ENCODE results near the gene GCK.

Gene GCK

DNA sequence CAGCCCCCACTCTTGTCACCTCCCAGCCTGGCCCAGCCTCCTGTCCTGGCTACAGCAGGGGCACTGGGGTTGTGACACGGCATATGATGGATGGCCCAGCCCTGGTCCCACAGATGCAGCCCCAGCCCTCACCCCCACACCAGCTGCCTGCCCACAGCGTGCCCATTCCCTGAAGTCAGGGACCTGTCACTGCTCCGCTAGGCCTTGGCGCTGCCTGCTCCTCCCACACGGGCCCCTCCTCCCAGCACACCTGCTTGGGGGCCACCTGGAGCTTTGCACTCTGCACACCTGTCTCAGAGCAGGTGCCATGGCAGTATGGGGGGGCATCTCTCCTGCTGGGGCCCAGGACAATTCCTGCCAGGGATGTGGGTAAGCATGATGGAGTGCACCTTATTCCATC, 3.5 kb downstream of the GCK start:
- Histone ChIP-seq H3K27me3 (ENCODE audit: low read length) (0 out of 2 replicates have a peak, but pooled peaks cover 5% of the 10 kb centered on the region), H3K36me3 (ENCODE audit: low read length) (no peaks in the 10 kb centered on the region), H3K9me3 (ENCODE audit: insufficient read depth, low read length) (peaks cover 18% of the 10 kb centered on the region; the same call in 1 of the 2 replicates), H4K20me1 (ENCODE audit: low read depth, low read length) (no peaks in the 10 kb centered on the region), H3K9ac (ENCODE audit: low read length) (no peak overlapping the region), H2AFZ (ENCODE audit: low read depth, low read length, severe bottlenecking) (no peak overlapping the region), H3K9me2 (replicated peaks; ENCODE audit: insufficient read depth, low read length) (no peaks in the 10 kb centered on the region), H3K27ac (ENCODE audit: low read depth, low read length) (no peak overlapping the region), H3K4me2 (ENCODE audit: low read depth, low read length, poor library complexity, severe bottlenecking) (no peak overlapping the region), H3F3A (ENCODE audit: insufficient read depth) (no peaks in the 10 kb centered on the region), H3K4me3 (ENCODE audit: insufficient read depth, low read length, poor library complexity, severe bottlenecking) (no peak overlapping the region), H3K79me2 (ENCODE audit: insufficient read depth, low read length) (no peaks in the 10 kb centered on the region)
- no peak for TF ChIP-seq EZH2phosphoT487 (conservative IDR thresholded peaks at IDR 0.05; ENCODE audit: low read length)
- TF ChIP-seq, protein P1, sequence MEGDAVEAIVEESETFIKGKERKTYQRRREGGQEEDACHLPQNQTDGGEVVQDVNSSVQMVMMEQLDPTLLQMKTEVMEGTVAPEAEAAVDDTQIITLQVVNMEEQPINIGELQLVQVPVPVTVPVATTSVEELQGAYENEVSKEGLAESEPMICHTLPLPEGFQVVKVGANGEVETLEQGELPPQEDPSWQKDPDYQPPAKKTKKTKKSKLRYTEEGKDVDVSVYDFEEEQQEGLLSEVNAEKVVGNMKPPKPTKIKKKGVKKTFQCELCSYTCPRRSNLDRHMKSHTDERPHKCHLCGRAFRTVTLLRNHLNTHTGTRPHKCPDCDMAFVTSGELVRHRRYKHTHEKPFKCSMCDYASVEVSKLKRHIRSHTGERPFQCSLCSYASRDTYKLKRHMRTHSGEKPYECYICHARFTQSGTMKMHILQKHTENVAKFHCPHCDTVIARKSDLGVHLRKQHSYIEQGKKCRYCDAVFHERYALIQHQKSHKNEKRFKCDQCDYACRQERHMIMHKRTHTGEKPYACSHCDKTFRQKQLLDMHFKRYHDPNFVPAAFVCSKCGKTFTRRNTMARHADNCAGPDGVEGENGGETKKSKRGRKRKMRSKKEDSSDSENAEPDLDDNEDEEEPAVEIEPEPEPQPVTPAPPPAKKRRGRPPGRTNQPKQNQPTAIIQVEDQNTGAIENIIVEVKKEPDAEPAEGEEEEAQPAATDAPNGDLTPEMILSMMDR (IDR thresholded peaks at IDR 0.05; ENCODE audit: insufficient read depth, low read length, poor library complexity, severe bottlenecking): no peak

DNA sequence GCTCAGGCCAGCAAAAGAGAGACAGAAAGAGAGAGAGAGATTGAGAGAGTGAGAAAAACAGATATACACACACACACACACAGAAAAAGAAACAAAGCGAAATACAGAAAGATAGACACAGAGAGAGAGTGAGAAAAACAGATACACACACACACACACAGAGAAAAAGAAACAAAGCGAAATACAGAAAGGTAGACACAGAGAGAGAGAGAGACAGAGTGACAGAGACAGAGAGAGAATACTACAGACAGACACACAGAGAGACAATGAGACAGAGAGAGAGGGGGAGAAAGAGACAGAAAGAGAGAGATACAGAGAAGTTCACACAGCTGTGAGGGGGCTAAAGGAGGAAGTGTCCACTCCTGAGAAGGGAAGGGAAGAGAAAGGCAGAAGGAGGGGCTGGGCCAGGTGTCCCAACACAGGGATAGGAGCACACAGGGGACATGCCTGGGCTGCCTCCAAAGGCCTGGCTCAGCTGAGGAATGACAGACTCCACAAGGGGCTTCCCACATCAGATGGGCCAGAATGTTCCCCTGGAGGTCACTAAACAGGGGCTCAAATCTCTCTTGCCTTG, 4.3 kb downstream of the GCK start:
- Histone ChIP-seq H3K27ac (ENCODE audit: low read depth, low read length) (no peak overlapping the region), H2AFZ (ENCODE audit: low read depth, low read length, severe bottlenecking) (no peak overlapping the region), H3K9me3 (ENCODE audit: insufficient read depth, low read length) (peaks cover 18% of the 10 kb centered on the region; the same call in 1 of the 2 replicates), H3K9ac (ENCODE audit: low read length) (no peak overlapping the region), H3K9me2 (replicated peaks; ENCODE audit: insufficient read depth, low read length) (no peaks in the 10 kb centered on the region), H3F3A (ENCODE audit: insufficient read depth) (no peaks in the 10 kb centered on the region), H3K4me2 (ENCODE audit: low read depth, low read length, poor library complexity, severe bottlenecking) (no peak overlapping the region), H3K36me3 (ENCODE audit: low read length) (no peaks in the 10 kb centered on the region), H4K20me1 (ENCODE audit: low read depth, low read length) (no peaks in the 10 kb centered on the region), H3K4me3 (ENCODE audit: insufficient read depth, low read length, poor library complexity, severe bottlenecking) (no peak overlapping the region), H3K79me2 (ENCODE audit: insufficient read depth, low read length) (no peaks in the 10 kb centered on the region), H3K27me3 (ENCODE audit: low read length) (0 out of 2 replicates have a peak, but pooled peaks cover 5% of the 10 kb centered on the region)
- no peak for TF ChIP-seq EZH2phosphoT487 (conservative IDR thresholded peaks at IDR 0.05; ENCODE audit: low read length)
- TF ChIP-seq, protein P1 (IDR thresholded peaks at IDR 0.05; ENCODE audit: insufficient read depth, low read length, poor library complexity, severe bottlenecking): no peak

DNA sequence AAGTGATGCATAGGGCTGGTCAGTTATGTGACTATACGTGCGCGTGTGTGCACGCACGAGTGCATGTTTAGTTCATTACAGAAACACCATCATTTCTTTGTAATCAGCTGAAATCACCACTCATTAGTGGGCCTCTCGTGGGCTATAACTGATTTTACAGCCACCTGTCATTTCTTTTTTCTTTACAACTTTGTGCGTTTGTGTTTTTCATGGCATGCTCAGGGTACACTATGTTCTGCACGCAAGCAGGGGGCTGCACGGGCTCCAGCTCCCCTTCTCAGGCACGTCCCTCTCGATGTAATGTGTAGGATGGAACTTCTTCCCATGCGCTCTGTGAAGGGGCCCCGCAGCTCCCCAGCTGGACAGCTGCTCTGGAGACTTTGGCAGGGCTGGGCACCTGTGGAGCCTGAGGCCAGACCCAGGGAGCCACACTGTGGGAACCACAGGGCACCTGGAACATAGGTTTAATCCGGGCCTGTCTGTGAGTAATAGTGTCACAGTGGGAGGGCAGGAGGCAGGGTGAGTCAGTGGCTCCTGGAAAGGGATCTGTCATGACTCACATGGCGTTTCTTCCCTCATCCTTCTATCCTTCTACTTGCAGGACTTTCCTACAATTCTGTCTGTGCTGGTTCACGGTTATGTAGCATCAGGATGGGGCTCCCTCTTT, 4.9 kb downstream of the GCK start:
- Histone ChIP-seq H3K27me3 (ENCODE audit: low read length) (0 out of 2 replicates have a peak, but pooled peaks cover 5% of the 10 kb centered on the region), H3F3A (ENCODE audit: insufficient read depth) (no peaks in the 10 kb centered on the region), H3K27ac (ENCODE audit: low read depth, low read length) (no peak overlapping the region), H3K36me3 (ENCODE audit: low read length) (no peaks in the 10 kb centered on the region), H3K4me3 (ENCODE audit: insufficient read depth, low read length, poor library complexity, severe bottlenecking) (no peak overlapping the region), H2AFZ (ENCODE audit: low read depth, low read length, severe bottlenecking) (no peak overlapping the region), H3K4me2 (ENCODE audit: low read depth, low read length, poor library complexity, severe bottlenecking) (no peak overlapping the region), H3K9ac (ENCODE audit: low read length) (no peak overlapping the region), H3K9me2 (replicated peaks; ENCODE audit: insufficient read depth, low read length) (no peaks in the 10 kb centered on the region), H3K9me3 (ENCODE audit: insufficient read depth, low read length) (peaks cover 18% of the 10 kb centered on the region; the same call in 1 of the 2 replicates), H4K20me1 (ENCODE audit: low read depth, low read length) (no peaks in the 10 kb centered on the region), H3K79me2 (ENCODE audit: insufficient read depth, low read length) (no peaks in the 10 kb centered on the region)
- TF ChIP-seq, protein P1 (IDR thresholded peaks at IDR 0.05; ENCODE audit: insufficient read depth, low read length, poor library complexity, severe bottlenecking): no peak
- TF ChIP-seq EZH2phosphoT487 (conservative IDR thresholded peaks at IDR 0.05; ENCODE audit: low read length): no peak
